ENCODE data around the gene PLEKHB2. TPM values are rescaled to one million over a fixed set of nuclear protein-coding genes. Genes with fewer than 3 reads are reported as not detected.

Gene PLEKHB2
- polyA plus RNA-seq, 1 of the 3 experiments (the other 2 are of a cell fraction) = 105 TPM

- no peak overlapping the region for H2AFZ ChIP-seq (ENCODE audit: low read depth)
- H3K9ac ChIP-seq = no peak overlapping the region
- CTCF ChIA-PET = interaction anchor here (1.2 kb wide), 1 partner anchor 262 kb away, joined by 3 read pairs; no protein-coding TSS in a partner anchor
- peaks cover 11 to 15% of the 10 kb centered on the region in 2 experiments; a peak in 2 of 4 replicates for H3K4me1 ChIP-seq (ENCODE audit: control insufficient read depth in 1 of 2, insufficient read depth in 2 of 2, low read depth in 1 of 2, low read length in 1 of 2)
- no peak overlapping the region for H3K27ac ChIP-seq (ENCODE audit: low read depth in 2 of 2, low read length in 1 of 2)
- H3K4me2 ChIP-seq = no peak overlapping the region
- POLR2A ChIA-PET = no interaction called here
- H3K36me3 ChIP-seq (replicated peaks in 1 of 2; ENCODE audit: control insufficient read depth in 1 of 2, insufficient read depth in 2 of 2, low read length in 1 of 2) = peaks cover 41 to 42% of the 10 kb centered on the region in 2 experiments
- H3F3A ChIP-seq (replicated peaks; ENCODE audit: insufficient read depth) = peaks cover 7% of the 10 kb centered on the region
- peaks cover 97% of the 10 kb centered on the region for H3K79me2 ChIP-seq (ENCODE audit: insufficient read depth)
- WGBS (ENCODE audit: low lambda C conversion rate) = 91% methylated on average over 4 of the region's 4 CpGs
- no peaks in the 10 kb centered on the region for H3K9me3 ChIP-seq
- H4K20me1 ChIP-seq (ENCODE audit: insufficient read depth) = peaks cover 85% of the 10 kb centered on the region
- H3K4me3 ChIP-seq (ENCODE audit: low read depth in 2 of 2, low read length in 1 of 2) = no peak overlapping the region
- no peak for DNase-seq
- H3K9me2 ChIP-seq = no peaks in the 10 kb centered on the region
- no peaks in the 10 kb centered on the region for H3K27me3 ChIP-seq (ENCODE audit: insufficient read depth)
- TF ChIP-seq FOSL2 (IDR thresholded peaks at IDR 0.05; ENCODE audit: borderline replicate concordance, low read depth) = no peak
- TF ChIP-seq PBX3 (IDR thresholded peaks at IDR 0.05) = no peak
- no peak for TF ChIP-seq MAX (IDR thresholded peaks at IDR 0.05; ENCODE audit: low read depth)
- no peak for TF ChIP-seq GATA2 (CRISPR knock-in tag; IDR thresholded peaks at IDR 0.05)
- no peak for TF ChIP-seq EZH2phosphoT487 (IDR thresholded peaks at IDR 0.05; ENCODE audit: borderline replicate concordance, low read depth)
- TF ChIP-seq REST (IDR thresholded peaks at IDR 0.05; ENCODE audit: low read depth, low read length) = no peak
- no peak for TF ChIP-seq MEF2A (IDR thresholded peaks at IDR 0.05; ENCODE audit: borderline replicate concordance, low read depth)
- TF ChIP-seq SMC3 (IDR thresholded peaks at IDR 0.05; ENCODE audit: low read depth, low read length) = no peak
- no peak for TF ChIP-seq CHD2 (IDR thresholded peaks at IDR 0.05; ENCODE audit: low read length, partially characterized antibody)
Measured at GRCh38 chr2:131058920-131059319, 46.2 kb upstream of the PLEKHB2 start.

- Histone ChIP-seq H3K36me3 (replicated peaks in 1 of 2; ENCODE audit: control insufficient read depth in 1 of 2, insufficient read depth in 2 of 2, low read length in 1 of 2) (peaks cover 19 to 40% of the 10 kb centered on the region in 2 experiments), H3K4me2 (no peak overlapping the region), H2AFZ (ENCODE audit: low read depth) (no peak overlapping the region), H3K4me3 (ENCODE audit: low read depth in 2 of 2, low read length in 1 of 2) (no peak overlapping the region), H4K20me1 (ENCODE audit: insufficient read depth) (peaks cover 84% of the 10 kb centered on the region), H3K27me3 (ENCODE audit: insufficient read depth) (no peaks in the 10 kb centered on the region), H3K27ac (ENCODE audit: low read depth in 2 of 2, low read length in 1 of 2) (peak overlapping the region in 1 of 2 experiments; percentile 50; a peak in 2 of 4 replicates), H3K9ac (no peak overlapping the region), H3K9me3 (no peaks in the 10 kb centered on the region), H3K9me2 (no peaks in the 10 kb centered on the region), H3K79me2 (ENCODE audit: insufficient read depth) (peaks cover 99% of the 10 kb centered on the region), H3K4me1 (ENCODE audit: control insufficient read depth in 1 of 2, insufficient read depth in 2 of 2, low read depth in 1 of 2, low read length in 1 of 2) (peaks cover 0 to 13% of the 10 kb centered on the region in 2 experiments; a peak in 1 of 4 replicates), H3F3A (replicated peaks; ENCODE audit: insufficient read depth) (peaks cover 4% of the 10 kb centered on the region)
- peak; percentile 75 for DNase-seq
- 87% methylated on average over 11 of the region's 11 CpGs for WGBS (ENCODE audit: low lambda C conversion rate)
- ChIA-PET POLR2A (no interaction called here), CTCF (no interaction called here)
- TF ChIP-seq EZH2phosphoT487 (IDR thresholded peaks at IDR 0.05; ENCODE audit: borderline replicate concordance, low read depth) = no peak
- TF ChIP-seq NRF1 (IDR thresholded peaks at IDR 0.05; ENCODE audit: low read depth, low read length) = no peak
- no peak; the same call in 1 of the 2 replicates for TF ChIP-seq MXI1 (IDR thresholded peaks at IDR 0.05; ENCODE audit: low read depth, low read length)
- no peak for TF ChIP-seq REST (IDR thresholded peaks at IDR 0.05; ENCODE audit: low read depth, low read length)
- no peak for TF ChIP-seq FOXJ3 (CRISPR knock-in tag; IDR thresholded peaks at IDR 0.05)
- peak; percentile 46 for TF ChIP-seq CHD2 (IDR thresholded peaks at IDR 0.05; ENCODE audit: low read length, partially characterized antibody)
- TF ChIP-seq YY1 (IDR thresholded peaks at IDR 0.05; ENCODE audit: low read depth) = no peak
- peak in 1 of 2 experiments; percentile 52; a peak in 1 of 4 replicates for TF ChIP-seq EP300 (IDR thresholded peaks at IDR 0.05; ENCODE audit: borderline replicate concordance in 1 of 2, low read depth in 1 of 2, low read length in 1 of 2)
- no peak for TF ChIP-seq NFIC (IDR thresholded peaks at IDR 0.05; ENCODE audit: borderline replicate concordance)
Measured at GRCh38 chr2:131063501-131064283, 41.4 kb upstream of the PLEKHB2 start.
